Measurements from ENCODE around the gene HIVEP3.

- TF ChIP-seq, protein P1, sequence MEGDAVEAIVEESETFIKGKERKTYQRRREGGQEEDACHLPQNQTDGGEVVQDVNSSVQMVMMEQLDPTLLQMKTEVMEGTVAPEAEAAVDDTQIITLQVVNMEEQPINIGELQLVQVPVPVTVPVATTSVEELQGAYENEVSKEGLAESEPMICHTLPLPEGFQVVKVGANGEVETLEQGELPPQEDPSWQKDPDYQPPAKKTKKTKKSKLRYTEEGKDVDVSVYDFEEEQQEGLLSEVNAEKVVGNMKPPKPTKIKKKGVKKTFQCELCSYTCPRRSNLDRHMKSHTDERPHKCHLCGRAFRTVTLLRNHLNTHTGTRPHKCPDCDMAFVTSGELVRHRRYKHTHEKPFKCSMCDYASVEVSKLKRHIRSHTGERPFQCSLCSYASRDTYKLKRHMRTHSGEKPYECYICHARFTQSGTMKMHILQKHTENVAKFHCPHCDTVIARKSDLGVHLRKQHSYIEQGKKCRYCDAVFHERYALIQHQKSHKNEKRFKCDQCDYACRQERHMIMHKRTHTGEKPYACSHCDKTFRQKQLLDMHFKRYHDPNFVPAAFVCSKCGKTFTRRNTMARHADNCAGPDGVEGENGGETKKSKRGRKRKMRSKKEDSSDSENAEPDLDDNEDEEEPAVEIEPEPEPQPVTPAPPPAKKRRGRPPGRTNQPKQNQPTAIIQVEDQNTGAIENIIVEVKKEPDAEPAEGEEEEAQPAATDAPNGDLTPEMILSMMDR (IDR thresholded peaks at IDR 0.05): no peak
- no peak for TF ChIP-seq POLR2A (IDR thresholded peaks at IDR 0.05)
Observed at GRCh38 chr1:41622402-41622801, 296.3 kb downstream of the HIVEP3 start.
